NB4 (cell line): ENCODE results near the gene CNTNAP2.

Source experiments
- CTCF ChIP-seq: IDR thresholded peaks from one replicate; pipeline ENCODE4 v1.5.1; 2012; ENCODE audit warnings: low read depth, low read length
- MAX ChIP-seq: IDR thresholded peaks from 2 replicates; pipeline ENCODE4 v1.6.1; 2011; ENCODE audit warnings: low read depth, low read length
- POLR2A ChIP-seq: IDR thresholded peaks from 2 replicates; pipeline ENCODE4 v1.6.1; 2011; ENCODE audit warnings: mild to moderate bottlenecking; ENCODE audit not compliant: insufficient read length; ENCODE audit errors: extremely low read depth

GRCh38 chr7:148201992-148202391 lies 2085.4 kb downstream of the CNTNAP2 start:
- TF ChIP-seq CTCF (no peak), POLR2A (no peak), MAX (no peak)
